Measurements from ENCODE around the gene FHIT.

The FHIT gene

GRCh38 chr3:59730591-59730990 is 1520.7 kb downstream of the FHIT start:
- no peak for DNase-seq (ENCODE audit: low read depth in 3 of 3)

GRCh38 chr3:59728587-59728908 is 1522.7 kb downstream of the FHIT start:
- DNase-seq (ENCODE audit: low read depth in 3 of 3) = no peak

GRCh38 chr3:59727902-59728586 is 1523.2 kb downstream of the FHIT start:
- no peak for DNase-seq (ENCODE audit: low read depth in 3 of 3)

GRCh38 chr3:59726279-59726678 is 1525.0 kb downstream of the FHIT start:
- DNase-seq (ENCODE audit: low read depth in 3 of 3) = peak in 1 of 3 experiments; percentile 5

DNA sequence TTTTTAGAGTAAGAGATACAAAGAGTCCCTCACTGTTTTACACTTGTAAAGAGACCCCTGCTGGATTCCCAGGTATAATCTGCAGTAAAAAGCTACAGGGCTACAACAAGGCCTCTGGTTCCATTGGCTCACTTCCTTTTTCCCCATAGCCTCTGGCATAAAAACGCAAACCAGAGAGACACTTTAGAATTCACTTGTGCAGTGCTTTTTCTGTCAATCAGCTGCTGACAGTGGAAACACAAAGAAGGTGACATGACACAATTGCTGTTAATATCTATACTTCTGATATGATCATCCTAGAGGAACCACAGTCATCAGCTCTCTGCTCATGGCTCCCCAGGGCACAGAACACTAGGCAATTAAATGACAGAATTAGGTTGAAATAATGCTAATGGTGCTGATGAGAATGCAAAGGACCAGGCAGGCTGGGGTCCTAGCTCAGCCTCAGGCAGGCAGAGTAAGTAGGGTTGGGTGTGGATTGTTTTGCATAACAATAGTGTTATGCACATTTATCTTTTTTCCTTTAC is 1533.5 kb downstream of the FHIT start:
- DNase-seq (ENCODE audit: low read depth in 3 of 3) = no peak

- no peak for DNase-seq (ENCODE audit: low read depth in 3 of 3)
These were observed 1537.2 kb downstream of the FHIT start for GRCh38 chr3:59714066-59714465.

GRCh38 chr3:59710554-59710953 is 1540.7 kb downstream of the FHIT start:
- no peak for DNase-seq (ENCODE audit: low read depth in 3 of 3)

- DNase-seq (ENCODE audit: low read depth in 3 of 3) = no peak
These were observed 1541.3 kb downstream of the FHIT start for GRCh38 chr3:59709702-59710553.

DNA sequence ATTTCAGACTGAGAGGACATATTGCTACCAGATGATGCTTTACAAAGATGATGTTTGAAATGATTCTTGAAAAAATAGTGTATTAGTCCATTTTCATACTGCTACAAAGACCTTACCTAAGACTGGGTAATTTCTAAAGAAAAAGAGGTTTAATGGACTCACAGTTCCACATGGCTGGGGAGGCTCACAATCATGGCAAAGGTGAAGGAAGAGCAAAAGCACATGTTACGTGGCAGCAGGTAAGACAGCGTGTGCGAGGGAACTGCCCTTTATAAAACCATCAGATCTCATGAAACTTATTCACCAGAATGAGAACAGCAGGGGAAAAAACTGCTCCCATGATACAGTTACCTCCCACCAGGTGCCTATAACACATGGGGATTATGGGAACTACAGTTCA is 1543.0 kb downstream of the FHIT start:
- no peak for DNase-seq (ENCODE audit: low read depth in 3 of 3)

DNA sequence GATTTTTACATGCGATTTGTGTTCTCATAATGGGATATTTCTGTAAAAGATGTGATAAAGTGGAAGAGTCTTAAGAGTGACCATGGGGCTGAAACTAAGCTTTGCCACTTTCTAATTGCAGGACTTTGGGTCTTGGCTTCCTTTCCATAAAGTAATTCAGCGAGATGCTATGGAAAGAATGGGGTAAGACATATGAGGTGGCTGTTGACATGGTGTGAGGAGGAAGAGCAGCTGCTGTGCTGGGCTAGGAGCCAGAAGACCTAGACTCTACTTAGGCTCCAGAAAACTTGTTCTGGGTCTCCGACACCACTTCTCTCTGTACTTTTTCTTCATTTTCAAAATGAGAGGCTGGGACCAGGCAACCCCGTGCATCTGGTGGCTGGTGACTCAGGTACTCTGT is 1547.0 kb downstream of the FHIT start:
- no peak for DNase-seq (ENCODE audit: low read depth in 3 of 3)

DNA sequence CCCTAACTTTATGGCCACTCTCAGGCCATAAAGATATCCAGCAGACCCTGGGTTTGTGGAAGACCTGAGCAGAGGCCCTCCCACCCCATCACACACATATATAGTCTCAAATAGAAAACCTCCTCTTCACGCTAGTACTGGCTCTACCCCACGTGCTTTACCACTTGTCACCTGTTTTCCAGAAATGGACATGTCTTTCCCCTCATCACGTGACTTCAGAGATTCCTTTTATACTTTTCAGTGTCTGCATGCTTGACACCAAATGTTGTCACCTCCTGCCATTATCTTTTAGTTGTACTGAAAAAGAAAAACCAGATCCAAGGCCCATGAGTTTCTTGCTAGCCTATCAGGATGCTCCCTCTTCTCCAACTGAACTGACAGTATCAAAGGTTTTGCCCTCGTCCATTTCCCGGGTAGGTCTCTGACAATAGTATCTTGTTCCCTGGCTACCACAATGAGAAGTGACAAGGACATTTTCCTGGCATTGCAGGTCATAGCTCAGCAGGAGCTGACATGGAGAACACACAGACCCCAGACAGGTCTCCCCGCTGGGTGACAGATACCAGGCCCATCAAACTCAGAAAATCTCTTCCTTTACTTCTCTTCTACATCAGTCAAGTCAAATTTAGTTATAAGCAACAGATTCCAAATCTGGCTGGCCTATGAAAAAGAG is 1551.5 kb downstream of the FHIT start:
- DNase-seq (ENCODE audit: low read depth in 3 of 3) = no peak
